Amniotic stem cell (primary cell): ENCODE measurements around the gene FAM117B.

Source experiments
- DNase-seq: peaks from one replicate; lab custom pipeline; 2025; lab: John Stamatoyannopoulos, UW

Gene FAM117B

DNA sequence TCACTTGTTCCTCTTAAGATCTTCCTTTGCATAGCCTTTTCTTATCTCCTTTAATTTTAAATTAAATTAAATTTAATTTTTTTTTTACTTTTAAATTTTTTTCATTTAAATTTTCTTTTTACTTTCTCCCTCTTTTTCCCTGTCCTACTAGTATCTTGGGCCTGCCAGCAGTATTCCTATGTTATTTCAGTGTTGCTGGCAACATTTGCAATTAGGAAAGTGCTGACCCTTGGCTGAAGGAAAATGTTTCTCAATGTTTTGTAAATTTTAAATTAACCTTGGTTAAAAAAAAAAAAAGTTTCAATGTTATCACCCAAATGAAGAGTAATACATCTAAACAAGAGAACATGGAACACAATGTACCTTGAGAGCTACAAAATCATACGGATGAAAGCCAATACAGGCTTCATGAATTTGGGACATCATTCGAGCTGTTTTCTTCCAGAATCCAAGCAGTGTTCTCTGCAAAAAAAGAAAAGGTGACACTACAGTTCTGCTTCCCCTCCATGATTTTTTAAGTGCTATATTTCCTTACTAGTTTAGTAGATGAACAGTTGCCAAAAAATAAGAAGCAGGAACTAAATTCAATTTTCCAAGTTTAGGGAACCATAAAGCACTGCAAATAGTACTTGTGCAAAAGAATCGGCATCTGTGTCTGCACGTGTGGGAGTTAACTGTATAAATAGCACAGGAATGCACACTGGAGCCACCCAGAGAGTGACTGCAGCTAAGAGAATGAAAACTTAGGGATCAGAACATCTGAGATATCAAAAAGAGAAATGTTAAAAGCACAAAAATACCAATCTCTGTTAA lies 181.0 kb downstream of the FAM117B start:
- no peak for DNase-seq

DNA sequence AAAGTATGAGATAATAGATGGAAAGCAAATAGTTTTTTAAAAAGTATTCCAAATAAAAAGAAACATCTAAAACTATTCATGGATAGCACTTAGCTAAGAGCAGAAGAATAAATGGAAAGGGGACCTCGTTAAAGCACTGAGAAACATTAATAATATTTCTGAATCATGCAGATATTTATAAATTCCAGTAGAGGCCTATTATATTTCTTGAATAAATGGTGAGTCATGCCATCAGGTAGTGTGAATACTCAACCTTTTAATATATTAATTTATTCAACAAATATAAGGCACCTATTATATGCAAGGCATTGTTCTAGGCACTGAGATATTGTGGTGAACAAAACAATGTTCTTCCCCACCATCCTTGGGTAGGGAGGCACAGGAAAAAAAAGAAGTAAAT lies 183.0 kb downstream of the FAM117B start:
- DNase-seq: no peak

DNA sequence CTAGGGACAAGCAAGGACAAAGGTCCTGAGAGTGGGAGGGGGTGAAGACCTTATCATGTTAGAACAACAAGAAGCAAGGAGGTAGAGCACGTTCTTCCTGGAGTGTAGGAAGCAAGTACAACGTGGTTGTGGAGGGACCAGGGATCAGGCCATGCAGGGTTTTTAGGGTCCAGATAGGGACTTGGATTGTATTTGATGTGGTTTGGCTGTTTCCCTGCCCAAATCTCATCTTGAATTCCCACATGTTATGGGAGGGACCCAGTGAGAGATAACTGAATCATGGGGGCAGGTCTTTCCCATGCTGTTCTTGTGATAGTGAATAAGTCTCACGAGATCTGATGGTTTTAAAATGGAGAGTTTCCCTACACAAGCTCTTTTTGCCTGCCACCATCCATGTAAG lies 183.6 kb downstream of the FAM117B start:
- no peak for DNase-seq
